ENCODE results near the gene PRPF40A. TPM values are rescaled to one million over a fixed set of nuclear protein-coding genes. Genes with fewer than 3 reads are reported as not detected.

The PRPF40A gene
- total and polyA plus RNA-seq, 9 of the 15 experiments (the other 6 are each of a cell fraction or from before 2014, with no cell fraction given), result 168 to 304 (median 264) TPM

- TF ChIP-seq HDAC8 (tag; IDR thresholded peaks at IDR 0.05), result no peak
- TF ChIP-seq DDX20 (tag; IDR thresholded peaks at IDR 0.05; ENCODE audit: low read depth), result no peak
- no peak for TF ChIP-seq RUNX1 (IDR thresholded peaks at IDR 0.05; ENCODE audit: low read depth)
- peak; percentile 78 to 89; a peak in 2 of 4 replicates for TF ChIP-seq SRF (CRISPR knock-in tag; IDR thresholded peaks at IDR 0.05)
- TF ChIP-seq FOSL1 (tag; conservative IDR thresholded peaks at IDR 0.05), result peak; percentile 70
- no peak for TF ChIP-seq COPS2 (conservative IDR thresholded peaks at IDR 0.05)
- TF ChIP-seq HEY1 (CRISPR knock-in tag; IDR thresholded peaks at IDR 0.05; ENCODE audit: borderline replicate concordance), result no peak
- TF ChIP-seq ZSCAN29 (IDR thresholded peaks at IDR 0.05), result no peak
- no peak for TF ChIP-seq HIVEP1 (CRISPR knock-in tag; IDR thresholded peaks at IDR 0.05)
- TF ChIP-seq RNF2 (IDR thresholded peaks at IDR 0.05), result 0 out of 2 replicates have a peak, but pooled peaks have one; percentile 16
- TF ChIP-seq HSF4 (CRISPR knock-in tag; IDR thresholded peaks at IDR 0.05; ENCODE audit: borderline replicate concordance), result no peak
- TF ChIP-seq GMEB1 (CRISPR knock-in tag; IDR thresholded peaks at IDR 0.05), result no peak
- TF ChIP-seq ZNF639 (CRISPR knock-in tag; conservative IDR thresholded peaks at IDR 0.05 in 1 of 2, IDR thresholded peaks at IDR 0.05 in 1 of 2), result 0 out of 4 replicates have a peak, but pooled peaks of 1 of the 2 experiments have one; percentile 29
- TF ChIP-seq RBM34 (IDR thresholded peaks at IDR 0.05; ENCODE audit: borderline replicate concordance, insufficient read depth, low read length), result no peak
- peak in 1 of 2 experiments; percentile 42; a peak in 1 of 4 replicates for TF ChIP-seq FOXA3 (CRISPR knock-in tag; conservative IDR thresholded peaks at IDR 0.05 in 1 of 2, IDR thresholded peaks at IDR 0.05 in 1 of 2)
- no peak for TF ChIP-seq ZNF395 (CRISPR knock-in tag; IDR thresholded peaks at IDR 0.05)
- no peak for TF ChIP-seq ZNF324 (CRISPR knock-in tag; IDR thresholded peaks at IDR 0.05)
- TF ChIP-seq FIP1L1 (IDR thresholded peaks at IDR 0.05; ENCODE audit: low read depth, low read length, poor library complexity, severe bottlenecking), result no peak
- TF ChIP-seq GTF2F1 (IDR thresholded peaks at IDR 0.05; ENCODE audit: low read depth, low read length), result no peak
- peak; percentile 58; the same call in 1 of the 2 replicates for TF ChIP-seq ZKSCAN8 (CRISPR knock-in tag; IDR thresholded peaks at IDR 0.05)
- TF ChIP-seq TOE1 (IDR thresholded peaks at IDR 0.05; ENCODE audit: borderline replicate concordance), result no peak
- TF ChIP-seq TOE1 (CRISPR knock-in tag; IDR thresholded peaks at IDR 0.05; ENCODE audit: borderline replicate concordance, low read depth), result no peak
- 0 out of 2 replicates have a peak, but pooled peaks have one; percentile 26 for TF ChIP-seq ETV1 (tag; conservative IDR thresholded peaks at IDR 0.05; ENCODE audit: low read depth)
- TF ChIP-seq BCL6 (CRISPR knock-in tag; IDR thresholded peaks at IDR 0.05), result peak; percentile 11; the same call in 1 of the 2 replicates
Measured at GRCh38 chr2:152624805-152625204, 92.5 kb downstream of the PRPF40A start (continued).
